ENCODE measurements around the gene GHRL.
"Not testable (repeated sequence)": the region's sequence is repeated elsewhere in the genome, so short reads cannot be mapped to it uniquely, and the experiment has no call there.

The GHRL gene

DNA sequence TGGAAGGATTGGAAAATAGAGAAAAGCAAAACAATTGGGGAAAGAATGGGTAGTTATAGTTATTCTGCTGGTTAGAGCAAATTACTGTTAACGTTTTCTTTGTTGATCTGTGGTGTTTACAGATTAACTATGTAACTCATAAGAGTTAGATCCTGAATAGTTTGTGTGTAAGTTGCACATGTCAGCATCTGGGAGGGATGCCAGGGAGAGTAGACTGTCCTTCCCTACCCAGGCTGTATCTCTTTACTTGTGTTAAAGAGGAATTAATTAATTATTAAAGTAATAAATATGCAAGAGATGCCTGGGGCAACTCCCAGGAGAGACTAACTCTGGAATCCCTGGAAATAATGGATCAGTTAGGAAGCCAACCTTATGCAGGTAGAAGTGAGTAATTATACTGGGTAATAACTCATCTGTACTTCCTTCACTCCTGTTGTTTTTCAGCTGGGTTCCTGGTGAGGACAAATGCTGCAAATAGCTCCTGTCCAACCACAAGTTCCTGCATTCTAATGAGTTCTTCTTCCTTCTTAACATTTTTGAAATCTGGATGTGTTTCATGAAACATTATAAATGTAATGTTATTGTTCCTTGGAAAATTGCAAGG is 18.9 kb downstream of the GHRL start:
- H3K9ac ChIP-seq: no peak overlapping the region
- H3K4me1 ChIP-seq: no peaks in the 10 kb centered on the region
- H2AFZ ChIP-seq: no peak overlapping the region
- H3K4me3 ChIP-seq (ENCODE audit: low read depth, low read length): no peak overlapping the region
- H3K79me2 ChIP-seq: peaks cover 8% of the 10 kb centered on the region
- no peak overlapping the region for H3K4me2 ChIP-seq (ENCODE audit: low read length)
- no peaks in the 10 kb centered on the region for H3K36me3 ChIP-seq (ENCODE audit: control insufficient read depth, insufficient read depth, low read length)
- TF ChIP-seq, protein P1, sequence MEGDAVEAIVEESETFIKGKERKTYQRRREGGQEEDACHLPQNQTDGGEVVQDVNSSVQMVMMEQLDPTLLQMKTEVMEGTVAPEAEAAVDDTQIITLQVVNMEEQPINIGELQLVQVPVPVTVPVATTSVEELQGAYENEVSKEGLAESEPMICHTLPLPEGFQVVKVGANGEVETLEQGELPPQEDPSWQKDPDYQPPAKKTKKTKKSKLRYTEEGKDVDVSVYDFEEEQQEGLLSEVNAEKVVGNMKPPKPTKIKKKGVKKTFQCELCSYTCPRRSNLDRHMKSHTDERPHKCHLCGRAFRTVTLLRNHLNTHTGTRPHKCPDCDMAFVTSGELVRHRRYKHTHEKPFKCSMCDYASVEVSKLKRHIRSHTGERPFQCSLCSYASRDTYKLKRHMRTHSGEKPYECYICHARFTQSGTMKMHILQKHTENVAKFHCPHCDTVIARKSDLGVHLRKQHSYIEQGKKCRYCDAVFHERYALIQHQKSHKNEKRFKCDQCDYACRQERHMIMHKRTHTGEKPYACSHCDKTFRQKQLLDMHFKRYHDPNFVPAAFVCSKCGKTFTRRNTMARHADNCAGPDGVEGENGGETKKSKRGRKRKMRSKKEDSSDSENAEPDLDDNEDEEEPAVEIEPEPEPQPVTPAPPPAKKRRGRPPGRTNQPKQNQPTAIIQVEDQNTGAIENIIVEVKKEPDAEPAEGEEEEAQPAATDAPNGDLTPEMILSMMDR (IDR thresholded peaks at IDR 0.05): no peak
- no peaks in the 10 kb centered on the region for H3K9me3 ChIP-seq (ENCODE audit: control insufficient read depth, low read length)
- no peak overlapping the region for H3K27ac ChIP-seq
- no peaks in the 10 kb centered on the region for H3K27me3 ChIP-seq (ENCODE audit: control insufficient read depth, insufficient read depth, low read length)

DNA sequence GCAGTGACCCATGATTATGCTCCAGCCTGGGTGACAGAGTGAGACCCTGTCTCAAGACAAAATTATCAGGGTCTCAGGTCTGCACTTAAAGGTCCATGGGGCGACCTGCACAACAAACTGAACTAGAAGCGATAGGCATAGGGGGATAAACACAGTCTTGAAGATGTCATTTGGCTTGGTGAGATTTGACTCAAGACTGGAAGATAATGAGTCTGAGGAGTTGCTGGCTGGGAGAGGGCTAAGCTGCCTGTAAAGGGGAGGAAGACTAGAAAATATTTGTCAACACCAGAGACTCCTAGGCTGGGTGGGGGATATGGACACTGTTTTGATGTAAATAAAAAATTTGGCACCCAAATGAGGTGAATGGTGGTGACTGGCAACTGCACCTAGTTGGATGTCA is 19.8 kb downstream of the GHRL start:
- Histone ChIP-seq H2AFZ (no peak overlapping the region), H3K36me3 (ENCODE audit: control insufficient read depth, insufficient read depth, low read length) (no peaks in the 10 kb centered on the region), H3K4me3 (ENCODE audit: low read depth, low read length) (no peak overlapping the region), H3K4me2 (ENCODE audit: low read length) (no peak overlapping the region), H3K4me1 (no peaks in the 10 kb centered on the region), H3K27me3 (ENCODE audit: control insufficient read depth, insufficient read depth, low read length) (no peaks in the 10 kb centered on the region), H3K27ac (no peak overlapping the region), H3K9ac (no peak overlapping the region), H3K9me3 (ENCODE audit: control insufficient read depth, low read length) (no peaks in the 10 kb centered on the region), H3K79me2 (peaks cover 14% of the 10 kb centered on the region)
- TF ChIP-seq, protein P1 (IDR thresholded peaks at IDR 0.05): no peak

DNA sequence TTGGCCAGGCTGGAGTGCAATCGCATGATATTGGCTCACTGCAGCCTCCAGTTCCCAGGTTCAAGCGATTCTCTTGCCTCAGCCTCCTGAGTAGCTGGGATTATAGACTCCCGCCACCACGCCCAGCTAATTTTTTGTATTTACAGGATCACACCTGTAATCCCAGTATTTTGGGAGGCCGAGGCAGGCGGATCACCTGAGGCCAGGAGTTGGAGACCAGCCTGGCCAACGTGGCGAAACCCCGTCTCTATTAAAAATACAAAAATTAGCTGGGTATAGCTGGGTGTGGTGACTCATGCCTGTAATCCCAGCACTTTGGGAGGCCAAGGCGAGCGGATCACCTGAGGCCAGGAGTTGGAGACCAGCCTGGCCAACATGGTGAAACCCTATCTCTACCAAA is 20.3 kb downstream of the GHRL start:
- not testable (repeated sequence) for H3K4me3 ChIP-seq (ENCODE audit: low read depth, low read length); H3K27me3 ChIP-seq (ENCODE audit: control insufficient read depth, insufficient read depth, low read length); H3K36me3 ChIP-seq (ENCODE audit: control insufficient read depth, insufficient read depth, low read length); H2AFZ ChIP-seq; H3K9ac ChIP-seq; H3K4me1 ChIP-seq; H3K4me2 ChIP-seq (ENCODE audit: low read length); H3K9me3 ChIP-seq (ENCODE audit: control insufficient read depth, low read length); H3K27ac ChIP-seq
- H3K79me2 ChIP-seq: peaks cover 14% of the 10 kb centered on the region

DNA sequence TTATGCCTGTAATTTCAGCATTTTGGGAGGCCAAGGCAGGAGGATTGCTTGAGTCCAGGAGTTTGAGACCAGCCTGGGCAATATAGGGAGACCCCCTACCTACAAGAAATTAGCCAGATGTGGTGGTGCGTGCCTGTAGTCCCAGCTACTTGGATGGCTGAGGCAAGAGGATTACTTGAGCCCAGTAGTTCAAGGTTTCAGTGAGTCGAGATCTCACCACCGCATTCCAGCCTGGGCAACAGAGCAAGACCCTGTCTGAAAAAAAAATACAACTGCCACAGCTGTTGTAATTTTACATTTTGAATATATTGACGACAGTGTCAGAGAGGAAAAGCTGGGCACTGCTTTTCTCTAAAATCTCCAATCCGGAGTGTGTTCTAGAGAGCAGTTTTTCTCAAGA is 23.3 kb downstream of the GHRL start:
- Histone ChIP-seq H3K9ac (no peak overlapping the region), H3K9me3 (ENCODE audit: control insufficient read depth, low read length) (no peaks in the 10 kb centered on the region), H3K36me3 (ENCODE audit: control insufficient read depth, insufficient read depth, low read length) (no peaks in the 10 kb centered on the region), H3K27ac (no peak overlapping the region), H3K79me2 (peaks cover 17% of the 10 kb centered on the region), H3K4me1 (no peaks in the 10 kb centered on the region), H3K27me3 (ENCODE audit: control insufficient read depth, insufficient read depth, low read length) (no peaks in the 10 kb centered on the region), H2AFZ (no peak overlapping the region), H3K4me2 (ENCODE audit: low read length) (no peak overlapping the region), H3K4me3 (ENCODE audit: low read depth, low read length) (no peak overlapping the region)
- TF ChIP-seq, protein P1 (IDR thresholded peaks at IDR 0.05): no peak

DNA sequence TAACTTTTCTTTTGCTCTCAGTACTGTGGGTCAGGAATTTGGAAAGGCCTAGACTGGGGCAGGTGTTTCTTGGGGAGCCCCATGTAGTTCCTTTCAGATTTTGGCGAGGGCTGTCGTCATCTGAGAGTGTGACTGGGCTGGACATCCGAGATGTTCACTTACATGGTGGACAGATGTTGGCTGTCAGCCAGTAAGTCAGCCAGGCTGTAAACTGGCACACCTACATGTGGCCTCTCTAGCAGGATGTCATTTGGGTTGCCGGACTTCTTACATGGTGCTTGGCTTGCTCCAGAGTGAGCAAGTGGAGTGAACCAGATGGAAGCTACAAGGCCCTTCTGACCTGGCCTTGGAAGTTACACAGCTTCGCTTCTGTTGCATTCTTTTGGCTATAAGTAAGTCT is 23.8 kb downstream of the GHRL start:
- Histone ChIP-seq H3K9me3 (ENCODE audit: control insufficient read depth, low read length) (no peaks in the 10 kb centered on the region), H2AFZ (no peak overlapping the region), H3K9ac (no peak overlapping the region), H3K27me3 (ENCODE audit: control insufficient read depth, insufficient read depth, low read length) (no peaks in the 10 kb centered on the region), H3K27ac (no peak overlapping the region), H3K36me3 (ENCODE audit: control insufficient read depth, insufficient read depth, low read length) (no peaks in the 10 kb centered on the region), H3K4me1 (peaks cover 3% of the 10 kb centered on the region), H3K4me2 (ENCODE audit: low read length) (no peak overlapping the region), H3K79me2 (peaks cover 20% of the 10 kb centered on the region), H3K4me3 (ENCODE audit: low read depth, low read length) (no peak overlapping the region)
- TF ChIP-seq, protein P1 (IDR thresholded peaks at IDR 0.05): no peak
